Liver (tissue), 3 donors: ENCODE results near the gene DISC1.
"Not testable (repeated sequence)": the region's sequence is repeated elsewhere in the genome, so short reads cannot be mapped to it uniquely, and the experiment has no call there.

Source experiments
- EGR1 ChIP-seq, 2 donors: IDR thresholded peaks; 2 replicates each; pipeline ENCODE4 v1.6.1; 2016 to 2018; ENCODE audit warnings: antibody characterized with exemption in 2 of 2, low read depth in 2 of 2
- SP1 ChIP-seq: IDR thresholded peaks from 2 replicates; pipeline ENCODE4 v1.6.1; 2018; ENCODE audit warnings: antibody characterized with exemption, mild to moderate bottlenecking
- YY1 ChIP-seq: IDR thresholded peaks from 2 replicates; pipeline ENCODE4 v1.6.1; 2016; ENCODE audit warnings: antibody characterized with exemption, mild to moderate bottlenecking
- TF ChIP-seq, protein P1 (sequence below): fragments of 150-350 bp; IDR thresholded peaks from 2 replicates; pipeline ENCODE4 v1.5.1; 2017; ENCODE audit warnings: improper control_type of control experiment, low read depth, low read length; ENCODE audit not compliant: missing input control
- donor health status: healthy.
- donor health status: healthy.

DNA sequence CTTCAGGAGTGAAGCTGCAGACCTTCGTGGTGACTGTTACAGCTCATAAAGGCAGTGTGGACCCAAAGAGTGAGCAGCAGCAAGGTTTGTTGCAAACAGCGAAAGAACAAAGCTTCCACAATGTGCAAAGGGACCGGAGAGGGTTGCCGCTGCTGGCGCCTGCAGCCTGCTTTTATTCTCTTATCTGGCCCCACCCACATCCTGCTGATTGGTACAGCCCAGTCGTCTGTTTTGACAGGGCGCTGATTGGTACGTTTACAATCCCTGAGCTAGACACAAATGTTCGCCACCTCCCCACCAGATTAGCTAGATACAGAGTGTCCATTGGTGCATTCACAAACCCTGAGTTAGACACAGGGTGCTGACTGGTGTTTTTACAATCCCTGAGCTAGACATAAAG, 14.9 kb downstream of the DISC1 start:
- TF ChIP-seq, protein P1, sequence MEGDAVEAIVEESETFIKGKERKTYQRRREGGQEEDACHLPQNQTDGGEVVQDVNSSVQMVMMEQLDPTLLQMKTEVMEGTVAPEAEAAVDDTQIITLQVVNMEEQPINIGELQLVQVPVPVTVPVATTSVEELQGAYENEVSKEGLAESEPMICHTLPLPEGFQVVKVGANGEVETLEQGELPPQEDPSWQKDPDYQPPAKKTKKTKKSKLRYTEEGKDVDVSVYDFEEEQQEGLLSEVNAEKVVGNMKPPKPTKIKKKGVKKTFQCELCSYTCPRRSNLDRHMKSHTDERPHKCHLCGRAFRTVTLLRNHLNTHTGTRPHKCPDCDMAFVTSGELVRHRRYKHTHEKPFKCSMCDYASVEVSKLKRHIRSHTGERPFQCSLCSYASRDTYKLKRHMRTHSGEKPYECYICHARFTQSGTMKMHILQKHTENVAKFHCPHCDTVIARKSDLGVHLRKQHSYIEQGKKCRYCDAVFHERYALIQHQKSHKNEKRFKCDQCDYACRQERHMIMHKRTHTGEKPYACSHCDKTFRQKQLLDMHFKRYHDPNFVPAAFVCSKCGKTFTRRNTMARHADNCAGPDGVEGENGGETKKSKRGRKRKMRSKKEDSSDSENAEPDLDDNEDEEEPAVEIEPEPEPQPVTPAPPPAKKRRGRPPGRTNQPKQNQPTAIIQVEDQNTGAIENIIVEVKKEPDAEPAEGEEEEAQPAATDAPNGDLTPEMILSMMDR: not testable (repeated sequence)
- not testable (repeated sequence) for TF ChIP-seq SP1; EGR1 (IDR thresholded peaks at IDR 0.05; ENCODE audit: low read depth in 2 of 2); YY1
